Astrocyte (in vitro differentiated cells and primary cell): ENCODE data around the gene CRNN. TPM values are rescaled to one million over a fixed set of nuclear protein-coding genes. Genes with fewer than 3 reads are reported as not detected.
A peak's percentile ranks its signal among the peaks of the same experiment; 100 is the strongest.

Experiments
- DNase-seq: peaks from one replicate; pipeline ENCODE4 v3.0.0-alpha.2; 2010; ENCODE audit warnings: low read depth
- FAIRE-seq: peaks from 2 replicates; lab custom pipeline; 2011; peaks lifted over from hg19 to GRCh38; lab: Jason Lieb, UNC
- H2AFZ ChIP-seq: 2 replicates; pipeline ENCODE4 v1.6.0; 2012; ENCODE audit warnings: low read depth, low read length, inconsistent platforms
- H3K27ac ChIP-seq: 2 replicates; pipeline ENCODE4 v1.5.1; 2011; ENCODE audit warnings: low read depth, low read length, inconsistent platforms
- H3K27me3 ChIP-seq: 2 replicates; pipeline ENCODE4 v1.6.0; 2011; ENCODE audit warnings: low read length, inconsistent platforms; ENCODE audit not compliant: insufficient read depth
- H3K36me3 ChIP-seq: 2 replicates; pipeline ENCODE4 v1.5.1; 2011; ENCODE audit warnings: low read length, inconsistent platforms; ENCODE audit not compliant: insufficient read depth
- H3K4me1 ChIP-seq: 2 replicates; pipeline ENCODE4 v1.5.1; 2011; ENCODE audit warnings: low read length, inconsistent platforms; ENCODE audit not compliant: insufficient read depth
- H3K4me2 ChIP-seq: 2 replicates; pipeline ENCODE4 v1.6.0; 2012; ENCODE audit warnings: low read length, inconsistent platforms
- H3K4me3 ChIP-seq: 2 replicates; pipeline ENCODE4 v1.5.1; 2011; ENCODE audit warnings: low read depth, mild to moderate bottlenecking, low read length, inconsistent platforms; ENCODE audit not compliant: insufficient read depth
- H3K79me2 ChIP-seq: 2 replicates; pipeline ENCODE4 v1.6.0; 2012; ENCODE audit warnings: mild to moderate bottlenecking, low read length, inconsistent platforms; ENCODE audit not compliant: insufficient read depth
- H3K9ac ChIP-seq: 2 replicates; pipeline ENCODE4 v1.6.0; 2012; ENCODE audit warnings: mild to moderate bottlenecking, low read length, inconsistent platforms
- H3K9me3 ChIP-seq: 2 replicates; pipeline ENCODE4 v1.5.1; 2012; ENCODE audit warnings: low read depth, mild to moderate bottlenecking, low read length, inconsistent platforms; ENCODE audit not compliant: insufficient read depth
- H4K20me1 ChIP-seq: 2 replicates; pipeline ENCODE4 v1.6.0; 2012; ENCODE audit warnings: low read length, inconsistent platforms; ENCODE audit not compliant: insufficient read depth
- H3K27ac Mint-ChIP-seq: one replicate; pipeline ENCODE4 v1.8.0; 2021; ENCODE audit warnings: mild to moderate bottlenecking, mixed read lengths; ENCODE audit not compliant: unreplicated experiment
- H3K27me3 Mint-ChIP-seq: one replicate; pipeline ENCODE4 v1.8.0; 2021; ENCODE audit warnings: low read depth, mixed read lengths; ENCODE audit not compliant: unreplicated experiment
- H3K36me3 Mint-ChIP-seq: one replicate; pipeline ENCODE4 v1.8.0; 2021; ENCODE audit warnings: low read depth, mixed read lengths; ENCODE audit not compliant: unreplicated experiment
- H3K4me1 Mint-ChIP-seq: one replicate; pipeline ENCODE4 v1.8.0; 2021; ENCODE audit warnings: low read depth, mixed read lengths; ENCODE audit not compliant: unreplicated experiment
- H3K4me3 Mint-ChIP-seq: one replicate; pipeline ENCODE4 v1.8.0; 2021; ENCODE audit warnings: mild to moderate bottlenecking, moderate library complexity, mixed read lengths; ENCODE audit not compliant: unreplicated experiment
- H3K9me3 Mint-ChIP-seq: one replicate; pipeline ENCODE4 v1.8.0; 2021; ENCODE audit warnings: mild to moderate bottlenecking, mixed read lengths; ENCODE audit not compliant: unreplicated experiment
- EZH2 ChIP-seq: IDR thresholded peaks from 2 replicates; pipeline ENCODE4 v1.6.1; 2012; ENCODE audit warnings: mild to moderate bottlenecking, low read length, inconsistent platforms; ENCODE audit not compliant: insufficient read depth
- total RNA-seq: library from RNA; stranded (reverse); gene quantifications from 2 replicates; pipeline ENCODE4 v1.2.1, GENCODE V29; 2021
- TF ChIP-seq, protein P1 (sequence below): IDR thresholded peaks from 2 replicates; pipeline ENCODE4 v1.5.1; 2011; ENCODE audit warnings: low read depth, mild to moderate bottlenecking, inconsistent platforms, low read length, moderate library complexity; ENCODE audit not compliant: insufficient read depth

Gene CRNN
- total RNA-seq, 1 donor from 2014 or later, result not detected

DNA sequence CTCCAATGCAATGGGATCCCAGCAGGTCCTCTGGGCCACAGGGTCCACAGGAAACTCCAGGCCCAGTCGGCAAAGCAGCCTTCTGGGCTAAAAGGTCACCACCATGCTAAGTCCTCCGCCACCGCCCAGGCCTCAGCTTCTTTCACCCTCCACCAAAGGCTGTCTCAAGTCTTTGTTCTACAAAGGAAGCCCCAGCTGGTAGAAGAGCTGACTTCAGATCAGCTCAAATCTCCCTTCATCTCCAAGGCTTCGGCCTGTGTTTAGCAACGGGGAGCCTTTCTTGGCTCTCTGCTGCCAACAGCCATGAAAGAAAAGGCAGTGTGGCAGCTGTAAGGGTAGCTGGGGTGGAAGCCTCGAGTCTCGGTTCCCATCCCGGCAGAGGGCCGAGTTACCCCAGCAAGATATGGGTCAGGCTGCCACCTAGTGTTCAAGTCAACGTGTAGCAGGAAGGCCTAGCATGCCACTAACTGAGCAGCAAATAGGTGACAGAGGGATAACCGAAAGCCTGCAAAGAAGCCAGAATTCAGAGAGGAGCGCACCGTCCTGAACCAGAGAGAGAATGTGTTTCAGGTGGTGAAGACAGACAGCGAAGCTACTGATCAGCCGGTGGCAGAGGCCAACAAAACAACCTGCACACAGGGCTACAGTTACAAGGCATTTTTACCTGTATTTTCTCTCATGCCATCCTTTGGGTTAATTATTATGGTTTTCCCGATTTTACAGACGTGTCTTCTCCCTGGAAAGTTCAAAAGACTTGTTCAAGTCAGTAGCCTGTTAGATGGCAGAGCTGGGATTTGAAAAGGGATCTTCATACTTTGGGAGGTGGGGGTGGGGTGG, 26.8 kb upstream of the CRNN start:
- peaks cover 13% of the 10 kb centered on the region for H3K4me1 Mint-ChIP-seq
- Histone ChIP-seq H3K27ac (no peak overlapping the region), H3K4me2 (no peak overlapping the region), H3K9me3 (no peaks in the 10 kb centered on the region), H3K4me3 (no peak overlapping the region), H3K36me3 (no peaks in the 10 kb centered on the region), H3K4me1 (no peaks in the 10 kb centered on the region), H3K27me3 (no peaks in the 10 kb centered on the region), H2AFZ (peak overlapping the region; percentile 36), H4K20me1 (no peaks in the 10 kb centered on the region), H3K79me2 (no peaks in the 10 kb centered on the region), H3K9ac (no peak overlapping the region)
- FAIRE-seq (peak; percentile 23), DNase-seq (peak; percentile 39)
- no peaks in the 10 kb centered on the region for H3K36me3 Mint-ChIP-seq
- no peak overlapping the region for H3K4me3 Mint-ChIP-seq
- no peak for TF ChIP-seq EZH2
- TF ChIP-seq, protein P1, sequence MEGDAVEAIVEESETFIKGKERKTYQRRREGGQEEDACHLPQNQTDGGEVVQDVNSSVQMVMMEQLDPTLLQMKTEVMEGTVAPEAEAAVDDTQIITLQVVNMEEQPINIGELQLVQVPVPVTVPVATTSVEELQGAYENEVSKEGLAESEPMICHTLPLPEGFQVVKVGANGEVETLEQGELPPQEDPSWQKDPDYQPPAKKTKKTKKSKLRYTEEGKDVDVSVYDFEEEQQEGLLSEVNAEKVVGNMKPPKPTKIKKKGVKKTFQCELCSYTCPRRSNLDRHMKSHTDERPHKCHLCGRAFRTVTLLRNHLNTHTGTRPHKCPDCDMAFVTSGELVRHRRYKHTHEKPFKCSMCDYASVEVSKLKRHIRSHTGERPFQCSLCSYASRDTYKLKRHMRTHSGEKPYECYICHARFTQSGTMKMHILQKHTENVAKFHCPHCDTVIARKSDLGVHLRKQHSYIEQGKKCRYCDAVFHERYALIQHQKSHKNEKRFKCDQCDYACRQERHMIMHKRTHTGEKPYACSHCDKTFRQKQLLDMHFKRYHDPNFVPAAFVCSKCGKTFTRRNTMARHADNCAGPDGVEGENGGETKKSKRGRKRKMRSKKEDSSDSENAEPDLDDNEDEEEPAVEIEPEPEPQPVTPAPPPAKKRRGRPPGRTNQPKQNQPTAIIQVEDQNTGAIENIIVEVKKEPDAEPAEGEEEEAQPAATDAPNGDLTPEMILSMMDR, result peak; percentile 66
- H3K9me3 Mint-ChIP-seq, result peaks cover 4% of the 10 kb centered on the region
- peaks cover 14% of the 10 kb centered on the region for H3K27me3 Mint-ChIP-seq
- no peak overlapping the region for H3K27ac Mint-ChIP-seq

DNA sequence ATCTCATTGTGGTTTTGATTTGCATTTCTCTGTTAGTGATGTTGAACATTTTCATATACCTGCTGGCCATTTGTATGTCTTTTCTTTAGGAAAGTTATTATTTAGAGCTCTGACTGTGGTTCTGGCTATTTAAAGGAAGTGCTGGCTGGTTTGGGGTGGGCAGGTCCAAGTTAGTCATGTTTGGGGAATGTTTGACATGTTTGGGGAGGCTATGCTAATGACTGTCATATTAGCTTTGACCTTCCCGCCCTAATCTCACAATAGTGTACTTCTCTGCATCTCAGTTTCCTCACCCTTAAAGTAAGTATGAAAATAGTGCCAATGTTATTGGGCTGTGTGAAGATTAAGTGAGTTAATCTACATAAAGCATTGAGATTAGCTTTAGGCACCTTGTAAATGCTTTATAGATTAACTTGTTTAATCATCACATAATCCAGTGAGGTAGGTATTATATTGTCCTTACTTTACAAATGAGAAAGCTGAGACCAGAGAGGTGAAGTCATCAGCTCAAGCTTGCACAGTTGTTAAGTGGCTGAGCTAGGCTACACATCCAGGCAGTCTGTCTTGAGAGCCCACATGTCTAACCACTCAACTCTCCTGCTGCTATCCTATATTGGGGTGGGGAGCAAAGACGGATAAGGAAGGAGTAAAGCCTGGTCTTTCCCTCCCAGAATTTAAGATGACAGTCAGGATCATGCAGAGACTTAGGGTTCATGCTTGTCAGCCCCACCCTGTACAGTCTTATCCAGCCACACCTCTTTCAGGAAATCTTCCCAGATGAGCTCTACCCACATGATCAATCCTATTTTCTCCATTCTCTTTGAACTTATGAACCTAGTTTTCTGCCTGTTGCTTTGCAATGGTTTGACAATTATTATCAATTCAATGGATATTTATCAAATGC, 22.8 kb upstream of the CRNN start:
- H3K4me1 ChIP-seq, result no peaks in the 10 kb centered on the region
- H3K27me3 Mint-ChIP-seq, result peaks cover 9% of the 10 kb centered on the region
- DNase-seq (peak; percentile 39), FAIRE-seq (peak; percentile 58)
- no peak overlapping the region for H3K4me3 ChIP-seq
- no peaks in the 10 kb centered on the region for H3K36me3 Mint-ChIP-seq
- no peak for TF ChIP-seq EZH2
- TF ChIP-seq, protein P1, result no peak
- H3K79me2 ChIP-seq, result no peaks in the 10 kb centered on the region
- no peaks in the 10 kb centered on the region for H3K27me3 ChIP-seq
- no peak overlapping the region for H3K4me2 ChIP-seq
- no peaks in the 10 kb centered on the region for H3K9me3 Mint-ChIP-seq
- H4K20me1 ChIP-seq, result no peaks in the 10 kb centered on the region
- no peak overlapping the region for H3K27ac ChIP-seq
- no peak overlapping the region for H3K9ac ChIP-seq
- no peaks in the 10 kb centered on the region for H3K36me3 ChIP-seq
- no peak overlapping the region for H2AFZ ChIP-seq
- H3K27ac Mint-ChIP-seq, result no peak overlapping the region
- no peaks in the 10 kb centered on the region for H3K9me3 ChIP-seq
- H3K4me1 Mint-ChIP-seq, result peaks cover 13% of the 10 kb centered on the region
- no peak overlapping the region for H3K4me3 Mint-ChIP-seq
